ENCODE measurements around the gene PFN3.

The PFN3 gene

DNA sequence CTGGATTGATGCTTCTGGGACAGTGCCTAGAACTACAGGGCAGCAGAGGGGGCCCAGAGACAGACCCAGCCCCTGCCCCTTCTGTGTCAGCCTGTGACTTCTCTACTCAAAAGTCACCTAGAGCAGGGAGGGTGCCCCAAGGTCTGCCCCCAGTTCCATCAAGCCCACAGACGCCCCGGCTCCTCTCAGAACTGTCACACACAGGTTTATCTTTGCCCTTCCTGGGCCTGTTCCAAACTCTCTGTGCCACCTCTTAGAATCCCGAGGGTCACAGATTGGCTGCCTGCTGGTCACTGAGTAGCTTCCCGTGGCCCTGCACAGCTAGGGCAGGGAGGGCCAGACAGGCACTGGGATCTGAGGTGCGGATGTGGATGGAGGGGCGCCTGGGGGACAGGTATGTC is 41.0 kb downstream of the PFN3 start:
- H3K9me3 ChIP-seq (ENCODE audit: control insufficient read depth, low read length), result no peaks in the 10 kb centered on the region
- no peaks in the 10 kb centered on the region for H3K36me3 ChIP-seq (ENCODE audit: control insufficient read depth, insufficient read depth, low read length)
- no peaks in the 10 kb centered on the region for H3K4me1 ChIP-seq
- H2AFZ ChIP-seq, result no peak overlapping the region
- no peak overlapping the region for H3K27ac ChIP-seq
- H3K79me2 ChIP-seq, result no peaks in the 10 kb centered on the region
- no peak overlapping the region for H3K9ac ChIP-seq
- H3K27me3 ChIP-seq (ENCODE audit: control insufficient read depth, insufficient read depth, low read length), result no peaks in the 10 kb centered on the region
- no peak overlapping the region for H3K4me2 ChIP-seq (ENCODE audit: low read length)
- no peak for TF ChIP-seq CTCF (IDR thresholded peaks at IDR 0.05)
- no peak overlapping the region for H3K4me3 ChIP-seq (ENCODE audit: low read depth, low read length)

DNA sequence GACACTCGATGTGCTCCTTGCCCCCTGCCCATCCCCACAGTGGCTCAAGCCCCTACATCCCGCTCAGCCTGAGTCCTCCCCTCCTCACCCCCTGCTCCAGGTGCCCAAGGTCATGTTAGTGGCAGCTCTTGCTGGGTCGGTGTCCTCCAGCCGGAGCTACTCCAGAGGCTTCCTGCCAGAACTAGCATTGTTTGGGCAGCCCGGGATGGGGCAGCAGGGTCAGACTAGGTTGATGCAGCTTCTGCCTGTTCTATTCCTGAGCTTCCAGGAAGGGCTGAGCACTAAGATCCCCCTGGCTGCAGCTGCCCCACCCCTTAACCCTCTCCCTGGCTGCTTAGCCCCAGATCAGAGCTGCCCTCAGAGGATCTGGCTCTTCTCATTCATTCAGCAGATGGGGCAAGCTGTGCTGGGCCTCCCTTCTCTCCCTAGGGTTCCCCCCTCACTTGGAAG is 42.1 kb downstream of the PFN3 start:
- Histone ChIP-seq H3K9me3 (ENCODE audit: control insufficient read depth, low read length) (no peaks in the 10 kb centered on the region), H3K27ac (no peak overlapping the region), H3K27me3 (ENCODE audit: control insufficient read depth, insufficient read depth, low read length) (no peaks in the 10 kb centered on the region), H2AFZ (no peak overlapping the region), H3K36me3 (ENCODE audit: control insufficient read depth, insufficient read depth, low read length) (no peaks in the 10 kb centered on the region), H3K4me3 (ENCODE audit: low read depth, low read length) (no peak overlapping the region), H3K79me2 (no peaks in the 10 kb centered on the region), H3K9ac (no peak overlapping the region), H3K4me1 (no peaks in the 10 kb centered on the region), H3K4me2 (ENCODE audit: low read length) (no peak overlapping the region)
- no peak for TF ChIP-seq CTCF (IDR thresholded peaks at IDR 0.05)

DNA sequence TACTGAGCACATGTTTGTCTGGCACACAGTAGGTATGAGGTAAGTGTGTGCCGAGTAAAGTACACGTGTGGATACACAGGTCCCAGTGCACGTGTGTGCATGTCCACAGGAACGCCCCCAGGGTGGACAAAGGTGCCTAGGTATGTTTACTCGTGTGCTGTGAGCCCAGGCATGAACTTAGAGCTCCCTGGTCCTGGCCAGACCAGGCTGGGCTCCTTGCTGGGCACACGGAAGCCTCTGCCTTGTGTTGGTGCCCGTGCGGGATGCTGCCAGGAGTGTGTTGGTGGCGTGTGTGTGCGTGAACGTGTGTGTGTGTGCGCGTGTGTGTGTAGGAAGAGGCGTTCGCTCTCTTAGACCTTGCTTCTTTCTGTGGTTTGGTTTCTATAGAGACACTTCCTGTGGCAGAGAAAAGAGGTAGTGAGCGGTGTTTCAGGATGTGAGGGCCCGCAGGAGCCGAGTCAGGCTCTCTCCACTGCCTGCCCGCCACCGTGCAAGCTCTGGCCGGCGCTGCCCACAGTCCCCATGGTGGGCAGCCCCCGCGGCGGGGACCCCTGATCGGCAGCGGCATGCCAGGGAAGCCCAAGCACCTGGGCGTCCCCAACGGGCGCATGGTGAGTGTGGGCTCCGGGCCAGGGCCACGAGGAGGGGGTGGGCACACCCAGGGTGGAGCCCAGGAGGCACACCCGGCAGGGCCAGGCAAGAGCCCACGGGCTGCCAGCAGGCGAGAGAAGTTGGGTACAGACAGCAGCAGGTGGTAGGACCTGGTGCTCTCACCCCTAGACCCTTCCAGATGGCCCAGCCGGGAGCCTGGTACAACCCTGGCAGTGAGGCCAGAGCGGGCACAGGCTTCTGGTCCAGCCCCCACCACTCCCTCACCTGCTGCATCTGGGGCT is 42.8 kb downstream of the PFN3 start, which contains the start of gene RGS14:
Gene RGS14, plus strand, starts transcription at position 466 of the 893 bp plus-strand sequence. Its CDS starts 101 bp downstream, at position 567.
- Histone ChIP-seq H3K9me3 (ENCODE audit: control insufficient read depth, low read length) (no peaks in the 10 kb centered on the region), H3K4me1 (no peaks in the 10 kb centered on the region), H3K27ac (no peak within 1 kb of the TSS)

GRCh38 chr5:177357146-177357458 is 43.4 kb downstream of the PFN3 start:
- no peak for TF ChIP-seq CTCF (IDR thresholded peaks at IDR 0.05)
- no peaks in the 10 kb centered on the region for H3K36me3 ChIP-seq (ENCODE audit: control insufficient read depth, insufficient read depth, low read length)
- H3K79me2 ChIP-seq, result no peaks in the 10 kb centered on the region
- no peaks in the 10 kb centered on the region for H3K9me3 ChIP-seq (ENCODE audit: control insufficient read depth, low read length)
- H3K4me2 ChIP-seq (ENCODE audit: low read length), result no peak overlapping the region
- H3K4me1 ChIP-seq, result no peaks in the 10 kb centered on the region
- no peak overlapping the region for H3K9ac ChIP-seq
- no peak overlapping the region for H2AFZ ChIP-seq
- H3K27ac ChIP-seq, result no peak overlapping the region
- H3K4me3 ChIP-seq (ENCODE audit: low read depth, low read length), result no peak overlapping the region
- no peaks in the 10 kb centered on the region for H3K27me3 ChIP-seq (ENCODE audit: control insufficient read depth, insufficient read depth, low read length)

More for the DNA sequence above, 42.8 kb downstream of the PFN3 start, which contains the start of gene RGS14:
- H3K9ac ChIP-seq, result no peak within 1 kb of the TSS
- no peak within 1 kb of the TSS for H2AFZ ChIP-seq
- H3K79me2 ChIP-seq, result no peaks in the 10 kb centered on the region
- no peaks in the 10 kb centered on the region for H3K27me3 ChIP-seq (ENCODE audit: control insufficient read depth, insufficient read depth, low read length)
- TF ChIP-seq CTCF (IDR thresholded peaks at IDR 0.05), result no peak
- H3K36me3 ChIP-seq (ENCODE audit: control insufficient read depth, insufficient read depth, low read length), result no peaks in the 10 kb centered on the region
- peak within 1 kb of the TSS; percentile 24 for H3K4me3 ChIP-seq (ENCODE audit: low read depth, low read length)
- H3K4me2 ChIP-seq (ENCODE audit: low read length), result no peak within 1 kb of the TSS

DNA sequence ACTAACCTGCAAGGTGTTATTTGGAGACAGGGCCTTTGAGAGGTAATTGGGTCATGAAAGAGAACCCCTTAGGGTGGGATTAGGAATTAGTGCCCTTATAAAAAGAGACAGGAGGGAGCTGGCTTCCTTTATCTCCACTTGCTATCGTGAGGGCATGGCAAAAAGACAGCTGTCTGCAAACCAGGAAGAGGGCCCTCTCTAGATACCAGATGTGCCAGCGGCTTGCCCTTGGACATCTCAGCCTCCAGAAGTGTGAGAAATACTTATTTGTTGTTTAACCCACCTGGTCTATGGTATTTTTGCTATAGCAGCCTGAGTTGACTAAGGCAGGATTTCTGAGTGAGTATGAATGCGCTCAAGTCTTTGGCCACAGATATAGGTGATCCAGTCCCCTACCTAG is 43.7 kb downstream of the PFN3 start:
- Histone ChIP-seq H3K9ac (no peak overlapping the region), H3K4me1 (no peaks in the 10 kb centered on the region), H3K27me3 (ENCODE audit: control insufficient read depth, insufficient read depth, low read length) (no peaks in the 10 kb centered on the region), H3K9me3 (ENCODE audit: control insufficient read depth, low read length) (no peaks in the 10 kb centered on the region), H3K27ac (no peak overlapping the region), H3K4me2 (ENCODE audit: low read length) (no peak overlapping the region), H3K79me2 (no peaks in the 10 kb centered on the region), H2AFZ (no peak overlapping the region), H3K4me3 (ENCODE audit: low read depth, low read length) (no peak overlapping the region), H3K36me3 (ENCODE audit: control insufficient read depth, insufficient read depth, low read length) (no peaks in the 10 kb centered on the region)
- no peak for TF ChIP-seq CTCF (IDR thresholded peaks at IDR 0.05)

Data from parathyroid adenoma (tissue), 2 donors.